OCI-LY7 (cell line): Measurements from ENCODE around the gene CLDN19. TPM values are rescaled to one million over a fixed set of nuclear protein-coding genes. Genes with fewer than 3 reads are reported as not detected.

Experiments
- BruUV-seq: library from RNA; stranded (reverse); fragments of 400-500 nt; replicated peaks from 2 replicates; lab custom pipeline; 2021; lab: Mats Ljungman, UMichigan
- CTCF ChIA-PET: fragments of 300-600 bp; sonication (Branson Sonifier 250); formaldehyde crosslinking; loops from one replicate; lab custom pipeline; 2022; ENCODE audit warnings: antibody characterized with exemption; ENCODE audit not compliant: unreplicated experiment; lab: Charles Lee
- POLR2A ChIA-PET: fragments of 300-600 bp; sonication (Branson Sonifier 250); formaldehyde crosslinking; loops from one replicate; lab custom pipeline; 2022; ENCODE audit warnings: antibody characterized with exemption; lab: Charles Lee
- DNase-seq: peaks from one replicate; pipeline ENCODE4 v3.0.0-alpha.2; 2015; ENCODE audit warnings: low spot score
- H2AFZ ChIP-seq: fragments of 200-600 bp; sonication (generic), shearing (Covaris generic); 2 replicates; pipeline ENCODE4 v1.6.1; 2014; ENCODE audit warnings: mild to moderate bottlenecking, antibody characterized with exemption, low read length, moderate library complexity
- H3K27ac ChIP-seq: fragments of 200-600 bp; sonication (generic); 2 replicates; pipeline ENCODE4 v1.5.1; 2014; ENCODE audit warnings: mixed run types, low read depth, mild to moderate bottlenecking, moderate library complexity, low read length, inconsistent platforms; ENCODE audit not compliant: poor library complexity, severe bottlenecking
- H3K36me3 ChIP-seq: fragments of 200-600 bp; sonication (generic); 2 replicates; pipeline ENCODE4 v1.6.1; 2014; ENCODE audit warnings: mild to moderate bottlenecking, antibody characterized with exemption, low read length, moderate library complexity, mixed read lengths; ENCODE audit not compliant: insufficient read depth
- H3K4me1 ChIP-seq: fragments of 200-600 bp; sonication (generic); 2 replicates; pipeline ENCODE4 v1.5.1; 2014; ENCODE audit warnings: mild to moderate bottlenecking, low read length; ENCODE audit not compliant: insufficient read depth, poor library complexity, severe bottlenecking
- H3K4me2 ChIP-seq: fragments of 200-600 bp; sonication (generic); 2 replicates; pipeline ENCODE4 v1.6.1; 2014; ENCODE audit warnings: mild to moderate bottlenecking, low read length
- H3K4me3 ChIP-seq: fragments of 200-600 bp; sonication (generic); 2 replicates; pipeline ENCODE4 v1.5.1; 2014; ENCODE audit warnings: mild to moderate bottlenecking, low read depth, low read length; ENCODE audit not compliant: poor library complexity, severe bottlenecking
- H3K79me2 ChIP-seq: fragments of 200-600 bp; sonication (generic); 2 replicates; pipeline ENCODE4 v1.6.1; 2016; ENCODE audit warnings: low read depth, mild to moderate bottlenecking, low read length, moderate library complexity, mixed read lengths; ENCODE audit not compliant: insufficient read depth
- H3K9me2 ChIP-seq: fragments of 200-600 bp; sonication (generic); 2 replicates; pipeline ENCODE4 v1.6.1; 2016; ENCODE audit warnings: mild to moderate bottlenecking, low read length, mixed read lengths; ENCODE audit not compliant: insufficient read depth
- H3K9me3 ChIP-seq: fragments of 200-600 bp; sonication (generic); 2 replicates; pipeline ENCODE4 v1.6.1; 2014; ENCODE audit warnings: mild to moderate bottlenecking, mixed run types, low read length, mixed read lengths
- H4K20me1 ChIP-seq: fragments of 200-600 bp; sonication (generic); 2 replicates; pipeline ENCODE4 v1.6.1; 2014; ENCODE audit warnings: mild to moderate bottlenecking, antibody characterized with exemption, low read length, moderate library complexity, mixed read lengths; ENCODE audit not compliant: insufficient read depth
- CTCF ChIP-seq: fragments of 200-600 bp; sonication (generic); conservative IDR thresholded peaks from 2 replicates; pipeline ENCODE4 v1.5.1; 2014; ENCODE audit warnings: mild to moderate bottlenecking, antibody characterized with exemption, low read length, moderate library complexity, mixed read lengths
- EZH2phosphoT487 ChIP-seq: fragments of 200-600 bp; sonication (generic); IDR thresholded peaks from 2 replicates; pipeline ENCODE4 v1.6.1; 2018; ENCODE audit warnings: low read depth, borderline replicate concordance, mild to moderate bottlenecking, mixed run types, antibody characterized with exemption, low read length, moderate library complexity, mixed read lengths
- intact Hi-C: fragments of 100-400 bp; cut with micrococcal nuclease; formaldehyde crosslinking; loops from one replicate; pipeline ENCODE4 v1.10.0; 2022; ENCODE audit not compliant: unreplicated experiment
- total RNA-seq, 2 experiments: library from RNA; depleted of rRNA in 1 of 2; stranded (reverse); fragments of >200 nt in 1 of 2; shearing (Covaris generic) in 1 of 2; gene quantifications; 2 replicates each; pipeline ENCODE4 v1.2.3, GENCODE V29; 2014 to 2022

Gene CLDN19
- total RNA-seq, 2 experiments from 2014 or later, result not detected

GRCh38 chr1:42692911-42693310, 47.1 kb downstream of the CLDN19 start:
- BruUV-seq, result no TSS peak
- H3K9me3 ChIP-seq, result no peaks in the 10 kb centered on the region

GRCh38 chr1:42692461-42692860, 47.6 kb downstream of the CLDN19 start:
- H3K4me3 ChIP-seq, result no peak overlapping the region
- ChIA-PET POLR2A (interaction anchor here (0.7 to 1.6 kb wide), 2 partner anchors 10 kb away, joined by 3 to 8 read pairs; partner anchors contain the start of gene YBX1), CTCF (no interaction called here)
- H3K4me2 ChIP-seq, result no peak overlapping the region
- H3K9me3 ChIP-seq, result no peaks in the 10 kb centered on the region
- no peak for TF ChIP-seq EZH2phosphoT487
- TF ChIP-seq CTCF, result no peak
- H2AFZ ChIP-seq, result no peak overlapping the region
- no peak overlapping the region for H3K27ac ChIP-seq
- peaks cover 48% of the 10 kb centered on the region for H3K4me1 ChIP-seq
- H3K36me3 ChIP-seq, result peaks cover 100% of the 10 kb centered on the region
- DNase-seq, result no peak
- no peaks in the 10 kb centered on the region for H3K9me2 ChIP-seq
- H3K79me2 ChIP-seq, result peaks cover 99% of the 10 kb centered on the region
- intact Hi-C loops, result no loop called here
- H4K20me1 ChIP-seq, result peaks cover 90% of the 10 kb centered on the region
- BruUV-seq, result no TSS peak

More at GRCh38 chr1:42692911-42693310, 47.1 kb downstream of the CLDN19 start:
- peaks cover 99% of the 10 kb centered on the region for H3K79me2 ChIP-seq
- CTCF ChIA-PET, result no interaction called here
- no peaks in the 10 kb centered on the region for H3K9me2 ChIP-seq
- no peak overlapping the region for H2AFZ ChIP-seq
- POLR2A ChIA-PET, result no interaction called here
- no peak overlapping the region for H3K4me2 ChIP-seq
- H3K27ac ChIP-seq, result no peak overlapping the region
- H4K20me1 ChIP-seq, result peaks cover 90% of the 10 kb centered on the region
- TF ChIP-seq CTCF (no peak), EZH2phosphoT487 (no peak)
- DNase-seq, result no peak
- no peak overlapping the region for H3K4me3 ChIP-seq
- peaks cover 100% of the 10 kb centered on the region for H3K36me3 ChIP-seq
- H3K4me1 ChIP-seq, result peaks cover 44% of the 10 kb centered on the region
- intact Hi-C loops, result no loop called here

- no peak overlapping the region for H3K27ac ChIP-seq
- no TSS peak for BruUV-seq
- H3K4me3 ChIP-seq, result no peak overlapping the region
- peaks cover 62% of the 10 kb centered on the region for H3K4me1 ChIP-seq
- H4K20me1 ChIP-seq, result peaks cover 96% of the 10 kb centered on the region
- ChIA-PET POLR2A (interaction anchor here (0.7 to 1.6 kb wide), 3 partner anchors 8 to 284 kb away, joined by 3 to 8 read pairs (median 4); partner anchors contain the start of genes C1orf50, P3H1 and YBX1), CTCF (no interaction called here)
- H2AFZ ChIP-seq, result no peak overlapping the region
- no peaks in the 10 kb centered on the region for H3K9me3 ChIP-seq
- intact Hi-C loops, result no loop called here
- H3K79me2 ChIP-seq, result peaks cover 100% of the 10 kb centered on the region
- TF ChIP-seq CTCF (no peak), EZH2phosphoT487 (no peak)
- H3K36me3 ChIP-seq, result peaks cover 100% of the 10 kb centered on the region
- DNase-seq, result no peak
- no peaks in the 10 kb centered on the region for H3K9me2 ChIP-seq
- peak overlapping the region; percentile 98 for H3K4me2 ChIP-seq
These were observed 48.9 kb downstream of the CLDN19 start for GRCh38 chr1:42691157-42691498.
